ENCODE measurements around the gene AMFR.
"Not testable (repeated sequence)": the region's sequence is repeated elsewhere in the genome, so short reads cannot be mapped to it uniquely, and the experiment has no call there.

Gene AMFR

DNA sequence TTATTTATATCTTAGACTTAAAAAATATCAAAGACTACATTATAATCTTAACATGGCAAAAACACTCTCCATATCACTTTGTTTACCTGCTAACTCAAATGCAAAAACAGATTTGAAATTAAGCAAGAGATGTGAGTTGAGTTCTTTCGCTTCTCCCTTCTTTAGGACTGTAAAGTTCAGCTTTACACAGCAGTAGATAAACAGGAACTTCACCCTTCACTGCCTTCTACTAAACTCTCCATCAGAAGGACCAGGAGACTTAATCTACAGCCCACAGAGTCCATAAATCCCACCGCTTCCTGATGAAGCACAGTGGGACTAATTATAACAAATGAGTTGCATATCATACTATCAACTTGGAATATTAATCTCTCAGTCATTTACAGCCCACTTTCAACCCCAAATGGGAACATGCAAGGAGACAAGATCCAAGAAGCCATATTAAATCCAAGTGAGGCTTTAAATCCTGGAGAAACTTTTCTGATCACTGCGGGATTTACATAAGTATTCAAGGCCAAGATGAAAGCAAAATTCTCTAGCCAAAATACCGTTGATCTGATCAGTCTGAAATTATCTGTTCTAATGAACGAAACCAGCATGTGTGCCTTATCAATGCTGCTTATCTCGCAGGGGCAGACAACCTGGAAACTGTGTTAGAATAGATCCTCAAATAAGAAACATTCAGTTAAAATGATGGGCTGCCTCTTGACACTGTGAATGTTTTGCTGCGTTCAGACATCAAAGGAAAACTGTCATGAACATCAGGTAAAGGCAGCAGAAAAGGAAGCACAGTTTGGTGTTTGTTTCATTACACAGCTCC lies 1.6 kb downstream of the AMFR start:
- DNase-seq (ENCODE audit: low spot score), result no peak

DNA sequence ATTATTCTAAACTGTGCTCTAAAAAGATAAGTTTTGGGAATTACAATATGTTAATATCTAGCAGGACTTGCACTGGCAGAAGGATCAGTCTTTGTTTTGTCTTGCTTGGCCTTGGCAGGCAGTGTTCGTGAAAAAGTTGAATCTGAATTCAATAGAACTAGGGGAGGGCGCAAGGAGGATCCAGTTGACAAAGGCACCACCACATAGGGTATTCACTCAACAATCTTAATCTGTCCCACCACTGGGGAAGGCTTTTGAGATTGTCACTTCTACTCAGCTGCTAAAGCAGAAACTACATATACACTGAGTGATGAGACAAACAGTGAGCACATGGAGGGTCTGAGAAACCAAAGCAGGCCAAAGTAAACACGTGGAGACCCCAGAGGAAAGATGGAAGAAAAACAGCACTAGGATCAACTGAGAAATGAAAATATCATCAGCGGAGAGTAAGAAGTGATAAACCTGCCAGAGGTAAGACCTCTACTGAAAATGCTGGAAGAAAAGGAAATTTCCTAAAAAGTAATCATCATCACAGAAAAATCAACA lies 2.4 kb downstream of the AMFR start:
- no peak for DNase-seq (ENCODE audit: low spot score)

DNA sequence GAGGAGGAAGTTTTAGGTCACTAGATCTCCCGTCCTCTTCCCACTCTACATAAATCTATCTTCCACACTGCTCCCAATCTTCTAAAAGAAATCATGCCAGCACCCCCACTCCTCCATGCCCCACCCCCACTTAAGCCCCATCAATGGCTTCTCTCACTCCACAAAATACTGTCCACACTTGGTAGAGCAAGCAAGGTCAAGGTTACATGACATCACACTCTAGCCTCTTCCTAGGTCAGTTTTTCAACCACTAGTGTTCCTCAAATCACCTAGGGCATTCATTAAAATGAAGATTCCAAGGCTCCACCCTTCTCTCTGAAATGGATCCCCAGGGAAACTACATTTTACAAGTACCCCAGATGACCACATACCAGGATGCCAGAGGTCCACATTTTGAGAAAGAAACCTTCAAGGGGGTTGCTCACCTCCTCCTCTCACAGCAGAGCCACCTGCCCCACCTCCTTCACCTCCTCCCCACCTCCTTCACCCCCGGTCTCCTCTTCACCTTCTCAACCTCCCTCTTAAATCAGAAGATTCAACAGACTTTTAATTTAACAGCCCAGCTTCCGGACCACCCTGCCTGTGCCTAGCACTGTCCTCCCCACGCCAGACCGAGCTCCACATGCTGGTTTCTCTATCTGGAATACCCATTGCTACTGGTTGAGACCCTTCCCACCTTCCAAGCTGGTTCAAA lies 3.2 kb downstream of the AMFR start:
- no peak for DNase-seq (ENCODE audit: low spot score)

DNA sequence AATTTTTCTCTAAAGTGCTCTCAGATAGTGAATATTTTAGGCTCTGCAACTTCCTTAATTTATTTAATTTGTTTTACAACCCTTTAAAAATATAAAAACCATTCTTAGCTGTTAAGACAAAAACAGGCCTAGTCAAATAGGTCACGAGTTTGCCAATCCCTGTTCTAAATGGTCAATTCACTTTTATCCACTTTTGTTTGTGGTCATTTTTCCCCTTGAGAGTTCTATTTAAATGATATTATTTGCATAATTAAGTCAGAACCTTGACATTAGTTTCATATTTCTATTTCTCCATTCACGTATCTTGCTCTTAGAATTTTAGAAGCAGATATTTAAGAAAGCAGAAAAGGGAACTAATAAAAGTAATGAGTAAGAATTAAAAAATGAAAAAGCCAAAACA lies 4.0 kb downstream of the AMFR start:
- DNase-seq (ENCODE audit: low spot score), result no peak

DNA sequence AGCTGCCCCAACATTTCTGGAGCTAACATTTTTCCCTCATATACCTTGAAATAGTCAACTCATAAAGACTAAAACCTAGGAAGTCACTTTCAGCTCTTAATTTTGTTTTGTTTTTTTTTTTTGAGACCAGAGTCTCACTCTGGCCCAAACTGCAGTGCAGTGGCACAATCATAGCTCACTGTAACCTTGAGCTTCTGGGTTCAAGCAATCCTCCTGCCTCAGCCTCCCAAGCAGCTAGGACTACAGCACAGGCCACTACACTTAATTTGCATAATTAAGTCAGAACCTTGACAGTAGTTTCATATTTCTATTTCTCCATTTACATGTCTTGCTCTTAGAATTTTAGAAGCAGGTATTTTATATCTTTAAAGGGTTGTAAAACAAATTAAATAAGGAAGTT lies 4.7 kb downstream of the AMFR start:
- no peak for DNase-seq (ENCODE audit: low spot score)

DNA sequence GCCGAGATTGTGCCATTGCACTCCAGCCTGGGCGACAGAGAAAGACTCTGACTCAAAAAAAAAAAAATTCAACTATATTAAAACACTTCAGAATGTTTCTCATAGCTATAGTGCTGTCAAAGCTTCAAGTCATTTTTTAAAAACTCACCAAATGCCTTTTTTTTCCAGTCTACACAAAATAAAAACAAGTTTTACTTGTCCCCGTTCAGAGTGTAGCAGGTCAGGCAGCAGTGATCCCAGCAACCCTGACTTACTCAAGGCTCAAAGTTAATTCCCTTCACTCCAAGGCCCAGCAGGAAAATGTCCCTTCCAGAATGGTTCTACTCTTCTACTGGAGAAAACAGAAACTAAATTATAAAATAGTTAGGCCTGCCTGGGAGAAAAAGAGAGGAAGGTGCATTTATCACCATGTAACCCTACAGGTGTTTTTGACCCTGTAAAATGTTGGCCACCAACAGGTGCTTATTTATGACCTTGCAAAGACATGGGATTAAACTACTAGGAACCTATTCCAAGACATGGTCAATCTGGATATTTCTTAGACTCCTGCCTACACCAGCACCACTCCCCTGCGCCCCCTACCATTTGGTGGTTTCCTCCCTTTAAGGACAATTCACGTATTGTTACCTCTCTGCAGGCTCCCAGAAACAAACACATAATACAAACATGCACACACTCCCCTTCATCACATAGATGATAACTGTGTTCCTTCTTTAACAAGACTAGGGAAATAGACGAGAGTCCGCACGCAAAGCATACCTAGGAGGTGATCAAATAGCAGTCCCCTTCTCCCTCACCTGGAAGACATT lies 5.4 kb downstream of the AMFR start:
- no peak for DNase-seq (ENCODE audit: low spot score)

DNA sequence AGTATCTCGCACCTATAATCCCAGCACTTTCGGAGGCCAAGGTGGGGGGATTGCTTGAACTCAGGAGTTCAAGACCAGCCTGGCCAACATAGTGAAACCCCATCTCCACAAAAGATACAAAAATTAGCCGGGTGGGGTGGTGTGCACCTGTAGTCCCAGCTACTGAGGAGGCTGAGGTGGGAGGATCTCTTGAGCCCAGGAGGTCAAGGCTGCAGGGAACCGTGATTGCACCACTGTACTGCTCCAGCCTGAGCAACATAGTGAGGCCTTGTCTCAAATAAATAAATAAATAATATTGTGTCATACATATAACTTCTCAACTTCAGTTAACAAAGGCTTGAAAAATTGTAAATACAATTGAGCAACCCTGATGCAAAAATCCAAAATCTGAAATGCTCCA lies 8.2 kb downstream of the AMFR start:
- DNase-seq (ENCODE audit: low spot score), result no peak

DNA sequence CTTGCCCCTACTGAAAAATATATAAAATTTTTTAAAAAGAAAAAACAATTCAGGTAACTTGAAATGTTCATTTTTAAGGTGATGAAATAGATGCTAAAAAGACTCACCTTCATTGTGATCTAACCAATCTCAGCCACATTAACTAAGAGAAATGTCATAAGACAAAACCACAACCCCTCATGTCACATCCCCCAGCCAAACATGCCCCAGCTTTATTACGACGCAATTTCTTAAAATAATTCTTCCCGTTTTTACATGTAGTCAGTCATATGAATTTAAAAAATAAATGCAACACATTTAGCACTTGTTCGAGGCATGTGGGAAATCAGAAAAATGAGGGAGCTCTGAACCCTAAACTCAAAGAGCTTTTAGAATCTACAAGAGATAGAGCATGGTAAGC lies 9.5 kb downstream of the AMFR start:
- no peak for DNase-seq (ENCODE audit: low spot score)

DNA sequence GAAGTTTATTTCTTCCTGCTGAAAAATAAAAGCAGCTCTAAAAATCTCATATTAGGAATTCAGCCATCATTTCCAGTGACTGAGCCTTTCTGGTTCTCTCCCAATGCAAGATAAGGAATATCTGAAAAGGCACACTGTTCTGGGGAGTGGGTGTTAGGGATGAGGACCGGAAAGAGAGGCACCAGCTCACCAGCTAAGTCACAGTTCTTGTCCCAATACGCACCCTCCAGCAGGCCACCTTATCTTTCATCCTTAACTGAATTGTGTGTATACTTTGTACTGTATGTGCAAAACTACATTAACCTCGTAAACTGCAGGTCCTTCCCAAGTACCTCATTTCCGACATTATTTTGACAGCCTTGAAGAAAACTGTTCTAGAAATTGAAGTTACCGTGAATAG lies 11.0 kb downstream of the AMFR start:
- DNase-seq (ENCODE audit: low spot score), result no peak

DNA sequence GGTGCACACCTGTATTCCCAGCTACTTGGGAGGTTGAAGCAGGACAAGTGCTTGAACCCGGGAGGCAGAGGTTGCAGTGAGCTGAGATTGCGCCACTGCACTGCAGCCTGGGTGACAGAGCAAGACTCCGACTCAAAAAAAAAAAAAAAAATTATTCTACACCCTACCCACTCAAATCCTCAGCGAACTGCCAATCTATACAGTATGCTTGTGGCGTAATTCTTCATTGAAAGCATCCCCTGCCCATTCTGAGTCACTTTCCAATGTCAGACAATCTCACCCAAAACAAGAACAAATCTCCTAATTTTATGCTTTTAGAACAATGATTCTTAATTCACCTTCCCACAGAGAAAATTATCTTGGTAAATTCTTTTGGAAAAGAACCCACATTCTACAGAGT lies 12.0 kb downstream of the AMFR start:
- no peak for DNase-seq (ENCODE audit: low spot score)

DNA sequence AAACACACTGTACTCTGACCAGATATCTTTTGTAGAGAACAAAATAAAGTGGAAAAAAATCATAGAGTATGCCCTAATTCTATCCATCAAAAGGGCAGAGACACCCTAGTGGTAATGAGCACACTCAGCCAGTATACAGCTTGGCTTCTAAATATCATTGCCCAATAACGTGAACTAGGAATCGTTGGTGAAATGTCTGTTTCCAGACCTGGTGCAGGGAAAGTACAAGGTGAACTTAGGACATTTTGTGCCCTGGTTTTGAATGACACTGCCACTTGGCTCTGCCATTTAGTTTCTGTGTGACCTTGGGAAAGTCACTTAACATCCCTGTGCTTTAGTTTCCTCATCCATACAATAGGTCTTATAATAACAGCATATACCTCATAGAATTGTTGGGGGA lies 13.7 kb downstream of the AMFR start:
- DNase-seq (ENCODE audit: low spot score), result no peak

DNA sequence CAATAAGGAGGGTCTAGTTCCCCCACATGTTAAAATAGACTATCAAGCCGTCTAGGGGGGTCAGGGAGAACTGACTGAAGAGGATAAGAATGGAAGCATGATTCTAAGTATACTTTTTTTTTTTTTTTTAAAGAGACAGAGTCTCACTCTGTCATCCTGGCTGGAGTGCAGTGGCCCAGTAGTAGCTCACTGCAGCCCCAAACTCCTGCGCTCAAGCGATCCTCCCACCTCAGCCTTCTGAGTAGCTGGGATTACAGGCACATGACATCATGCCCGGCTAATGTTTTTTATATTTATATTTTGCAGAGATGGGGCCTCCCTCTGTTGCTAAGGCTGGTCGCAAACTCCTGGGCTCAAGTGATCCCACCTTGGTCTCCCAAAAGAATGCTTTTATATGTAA lies 14.2 kb downstream of the AMFR start:
- DNase-seq (ENCODE audit: low spot score), result no peak

DNA sequence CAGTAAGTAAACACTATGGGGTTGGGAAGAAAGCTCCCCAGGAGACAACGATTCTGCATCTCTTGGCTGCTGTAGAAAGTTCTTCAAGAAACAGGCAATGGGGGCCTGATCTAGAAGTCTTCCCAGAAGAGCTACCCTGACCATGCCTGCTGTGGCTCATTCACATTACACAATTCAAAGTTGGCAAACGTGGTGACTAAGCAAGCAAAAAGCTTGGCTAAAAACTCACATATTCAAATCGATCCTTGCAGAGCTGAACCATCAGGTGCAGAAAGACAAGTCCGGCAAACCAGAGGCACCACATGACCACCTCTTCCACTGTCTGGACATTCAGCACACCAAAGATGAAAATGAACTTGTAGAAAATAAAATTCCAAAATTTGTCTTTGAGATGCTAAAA lies 16.1 kb downstream of the AMFR start:
- DNase-seq (ENCODE audit: low spot score), result no peak

DNA sequence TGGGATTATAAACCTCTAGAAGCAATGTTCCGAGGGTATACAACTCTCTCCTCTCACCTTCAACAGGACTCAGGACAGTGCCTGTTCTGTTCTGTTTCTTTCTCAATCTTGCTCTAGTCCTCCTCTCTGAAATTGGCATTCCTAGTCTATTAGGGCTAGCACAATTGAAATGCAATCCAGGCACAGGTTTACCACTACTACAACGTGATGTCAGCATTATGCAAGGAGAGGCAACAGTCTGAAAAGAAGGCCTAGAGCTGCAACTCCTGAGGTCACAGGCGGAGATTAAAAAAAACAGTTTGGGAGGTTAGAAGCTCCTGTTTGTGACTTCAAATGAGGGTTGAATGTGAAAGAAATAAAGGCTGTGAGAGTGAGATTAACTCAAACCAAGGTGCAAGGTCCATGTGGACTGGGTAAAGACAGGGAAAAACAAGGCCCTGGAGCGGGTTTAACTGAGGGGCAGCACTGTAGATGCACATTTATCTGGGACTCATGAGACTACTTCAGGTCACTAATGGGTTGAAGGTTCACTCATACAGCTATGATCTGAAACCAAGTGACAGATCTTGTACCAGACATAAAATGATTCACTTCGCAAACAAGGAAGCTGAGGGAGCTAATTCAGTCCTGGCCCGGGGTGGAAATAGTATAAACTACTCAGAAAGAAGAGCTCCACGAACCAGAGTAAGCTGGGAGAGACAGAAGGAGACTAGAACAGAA lies 16.8 kb downstream of the AMFR start:
- DNase-seq (ENCODE audit: low spot score), result no peak

DNA sequence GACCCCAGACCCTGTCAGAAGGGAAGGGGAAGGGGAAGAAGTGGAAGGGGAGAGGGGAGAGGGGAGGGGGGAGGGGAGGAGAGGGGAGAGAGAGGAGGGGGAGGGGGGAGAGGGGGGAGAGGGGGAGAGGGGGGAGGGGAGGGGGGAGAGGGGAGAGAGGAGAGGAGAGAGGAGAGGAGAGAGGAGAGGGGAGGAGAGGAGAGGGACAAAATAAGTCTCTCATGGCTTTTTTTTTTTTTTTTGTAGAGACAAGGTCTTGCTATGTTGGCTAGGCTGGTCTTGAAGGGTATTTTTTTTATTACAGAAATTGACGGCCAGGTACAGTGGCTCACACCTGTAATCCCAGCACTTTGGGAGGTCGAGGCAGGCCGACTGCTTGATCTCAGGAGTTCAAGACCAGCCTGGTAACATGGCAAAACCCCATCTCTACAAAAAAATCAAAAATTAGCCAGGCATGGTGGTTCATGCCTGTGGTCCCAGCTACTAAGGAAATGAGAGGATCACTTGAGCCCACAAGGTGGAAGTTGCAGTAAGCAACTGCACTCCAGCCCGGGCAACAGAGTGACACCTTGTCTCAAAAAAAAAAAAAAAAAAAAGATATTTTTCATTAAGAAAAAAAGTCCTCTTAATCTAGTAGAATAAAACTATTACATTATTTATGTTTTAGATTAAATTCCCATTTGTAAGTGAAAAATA lies 19.2 kb downstream of the AMFR start:
- DNase-seq (ENCODE audit: low spot score), result no peak

DNA sequence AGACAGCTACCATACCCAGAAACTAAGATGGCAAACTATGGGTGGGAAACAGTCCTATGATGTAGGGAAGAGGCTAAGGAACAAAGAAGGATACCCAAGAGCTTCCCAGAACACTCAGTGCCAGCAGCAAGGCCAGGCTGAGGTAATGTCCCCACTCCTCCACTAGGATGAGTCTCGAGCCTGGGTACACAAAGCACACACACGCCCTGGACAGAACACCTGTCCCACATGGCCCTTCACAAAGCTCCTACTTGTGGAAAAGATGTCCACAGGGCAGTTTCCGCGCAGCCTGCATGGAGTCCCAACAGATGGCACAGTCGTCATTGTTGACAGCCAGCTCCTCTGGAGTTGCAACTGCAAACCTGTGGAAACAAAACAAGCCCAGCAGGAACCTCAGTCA lies 23.9 kb downstream of the AMFR start:
- DNase-seq (ENCODE audit: low spot score), result no peak

DNA sequence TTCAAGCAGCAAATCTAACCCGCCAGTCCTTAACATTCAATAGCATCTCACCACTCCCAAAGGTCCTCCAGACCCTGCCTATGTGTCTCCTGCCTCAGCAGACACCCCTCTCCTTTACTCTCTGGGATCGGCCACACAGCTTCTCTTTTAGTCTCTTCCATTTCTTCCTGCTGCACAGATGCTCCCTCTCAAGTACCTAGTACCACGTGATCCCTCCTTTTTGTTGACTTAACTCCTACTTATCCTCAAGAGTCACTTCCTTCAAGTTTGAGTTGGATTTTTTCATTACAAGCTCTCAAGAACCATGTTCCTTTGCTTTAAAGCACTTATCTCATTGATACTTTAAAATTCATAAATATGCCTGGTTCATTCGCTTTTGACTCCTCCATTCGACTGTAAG lies 24.9 kb downstream of the AMFR start:
- no peak for DNase-seq (ENCODE audit: low spot score)

DNA sequence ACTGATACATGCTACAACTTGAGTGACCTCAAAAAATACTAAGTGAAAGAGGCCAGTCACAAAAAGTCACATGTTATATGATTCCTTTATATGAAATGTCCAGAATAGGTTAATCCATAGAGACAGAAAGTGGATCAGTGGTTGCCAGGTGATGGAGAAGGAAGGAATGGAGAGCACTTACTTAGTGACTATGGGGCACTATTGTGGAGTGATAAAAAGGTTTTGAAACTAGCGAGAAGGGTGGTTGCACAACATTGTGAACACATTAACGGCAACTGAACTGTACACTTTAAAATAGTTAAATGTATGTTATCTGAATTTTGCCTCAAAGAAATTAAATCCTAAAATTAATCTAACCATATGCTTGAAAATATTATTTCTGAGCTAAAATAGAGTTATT lies 25.9 kb downstream of the AMFR start:
- DNase-seq (ENCODE audit: low spot score), result no peak

DNA sequence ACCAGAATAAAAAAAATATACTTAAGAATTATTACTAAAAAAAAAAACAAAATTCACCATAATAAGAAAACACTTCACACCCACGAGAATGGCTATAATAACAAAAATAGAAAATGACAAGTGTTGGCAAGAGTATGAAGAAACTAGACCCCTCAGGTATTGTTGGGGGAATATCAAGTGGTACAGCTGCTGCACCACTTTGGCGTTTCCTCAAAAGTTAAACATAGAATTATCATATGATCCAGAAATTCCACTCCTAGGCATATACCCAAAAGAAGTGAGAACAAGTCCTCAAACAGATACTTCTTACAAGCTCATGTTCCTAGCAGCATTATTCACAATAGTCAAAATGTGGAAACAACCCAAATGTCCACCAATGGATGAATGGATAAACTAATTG lies 26.3 kb downstream of the AMFR start:
- DNase-seq (ENCODE audit: low spot score), result no peak

DNA sequence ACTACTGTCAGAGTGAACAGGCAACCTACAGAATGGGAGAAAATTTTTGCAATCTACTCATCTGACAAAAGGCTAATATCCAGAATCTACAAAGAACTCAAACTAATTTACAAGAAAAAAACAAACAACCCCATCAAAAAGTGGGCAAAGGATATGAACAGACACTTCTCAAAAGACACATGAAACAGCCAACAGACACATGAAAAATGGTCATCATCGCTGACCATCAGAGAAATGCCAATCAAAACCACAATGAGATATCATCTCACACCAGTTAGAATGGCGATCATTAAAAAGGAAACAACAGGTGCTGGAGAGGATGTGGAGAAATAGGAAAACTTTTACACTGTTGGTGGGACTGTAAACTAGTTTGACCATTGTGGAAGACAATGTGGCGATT lies 28.6 kb downstream of the AMFR start:
- DNase-seq (ENCODE audit: low spot score), result not testable (repeated sequence)

DNA sequence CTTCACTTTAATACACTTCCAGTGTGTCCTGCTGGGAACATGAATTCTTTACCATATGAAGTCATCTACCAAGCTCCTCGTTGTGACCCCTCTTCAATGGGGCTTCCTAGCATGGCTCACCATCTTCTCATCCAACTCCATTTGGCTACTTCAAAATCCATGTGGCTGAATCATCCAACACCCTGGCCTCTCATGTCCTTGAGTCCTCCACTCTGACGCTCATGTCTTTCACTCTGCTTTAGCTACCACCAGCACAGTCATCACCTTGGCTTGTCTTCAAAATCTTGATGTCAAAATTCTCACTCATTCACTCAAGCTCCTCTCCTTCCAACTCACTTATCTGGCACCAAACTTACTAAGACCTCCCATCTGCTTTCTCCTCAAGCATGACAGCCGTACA lies 35.8 kb downstream of the AMFR start:
- DNase-seq (ENCODE audit: low spot score), result no peak
